ENCODE data around the gene DLG5.

DLG5 gene

DNA sequence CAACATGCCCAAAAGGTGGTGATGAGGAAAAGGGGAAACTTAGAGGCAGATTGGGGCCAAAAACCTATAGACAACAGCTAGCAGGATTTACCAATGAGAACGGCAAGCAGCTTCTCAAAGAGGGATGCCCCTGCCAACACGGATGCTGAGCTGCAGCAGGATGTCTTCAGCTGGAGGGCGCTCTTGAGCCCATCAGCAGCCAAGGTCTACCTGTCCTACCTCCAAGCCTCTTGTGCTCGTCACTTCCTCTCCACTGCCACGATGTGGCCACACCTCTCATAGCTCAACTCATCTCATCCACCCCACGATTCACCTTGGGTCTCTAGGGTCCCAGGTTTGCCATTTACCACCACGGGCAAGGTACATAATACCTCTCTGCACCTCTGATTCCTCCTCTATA, 36.5 kb downstream of the DLG5 start:
- no peak for DNase-seq

DNA sequence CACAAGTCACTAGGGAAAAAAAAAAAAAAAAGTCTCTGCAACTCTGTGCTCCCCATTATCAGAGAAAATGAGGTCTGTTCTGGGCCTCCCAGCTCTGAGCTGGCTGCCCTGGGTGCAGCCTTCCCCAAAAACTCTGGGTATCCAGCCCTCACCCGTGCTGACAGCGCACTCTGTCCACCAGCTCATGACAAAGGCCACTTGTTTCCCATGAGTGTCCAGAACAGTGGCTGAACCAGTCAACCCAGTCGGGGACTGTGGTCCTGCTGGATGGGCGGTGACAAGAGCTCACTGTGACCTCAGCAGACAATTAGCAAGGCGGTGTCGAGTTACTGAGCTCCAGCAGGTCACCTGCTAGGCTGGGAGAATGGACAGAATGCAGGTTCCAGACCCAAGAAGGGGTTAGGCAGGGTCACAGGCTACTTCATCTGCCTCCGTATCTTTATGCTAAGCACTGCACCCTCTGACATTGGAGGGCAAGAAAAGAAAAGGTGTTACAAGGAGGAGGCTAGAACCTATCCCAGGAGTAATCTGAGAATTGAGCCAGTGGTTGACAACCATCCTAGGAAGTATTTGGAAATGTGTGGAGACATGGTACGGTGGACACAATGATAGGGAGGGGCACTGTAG, 37.2 kb downstream of the DLG5 start:
- no peak for DNase-seq

DNA sequence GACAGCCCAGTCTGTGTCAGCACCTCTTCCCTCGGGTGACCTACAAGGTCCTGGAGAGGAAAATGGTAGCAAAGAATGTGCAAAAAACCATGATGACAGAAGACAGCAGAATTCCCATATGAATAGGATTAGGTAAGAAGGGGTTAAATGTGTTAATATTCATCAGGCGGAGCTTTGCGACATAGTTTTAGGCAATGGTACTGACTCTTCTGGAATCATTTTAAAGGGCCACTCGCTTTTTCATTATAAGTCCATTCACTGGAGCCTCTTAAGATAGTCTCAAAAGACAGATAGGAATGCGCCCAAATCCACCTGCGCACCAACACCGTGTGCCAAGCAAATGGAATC, 38.2 kb downstream of the DLG5 start:
- DNase-seq: no peak

DNA sequence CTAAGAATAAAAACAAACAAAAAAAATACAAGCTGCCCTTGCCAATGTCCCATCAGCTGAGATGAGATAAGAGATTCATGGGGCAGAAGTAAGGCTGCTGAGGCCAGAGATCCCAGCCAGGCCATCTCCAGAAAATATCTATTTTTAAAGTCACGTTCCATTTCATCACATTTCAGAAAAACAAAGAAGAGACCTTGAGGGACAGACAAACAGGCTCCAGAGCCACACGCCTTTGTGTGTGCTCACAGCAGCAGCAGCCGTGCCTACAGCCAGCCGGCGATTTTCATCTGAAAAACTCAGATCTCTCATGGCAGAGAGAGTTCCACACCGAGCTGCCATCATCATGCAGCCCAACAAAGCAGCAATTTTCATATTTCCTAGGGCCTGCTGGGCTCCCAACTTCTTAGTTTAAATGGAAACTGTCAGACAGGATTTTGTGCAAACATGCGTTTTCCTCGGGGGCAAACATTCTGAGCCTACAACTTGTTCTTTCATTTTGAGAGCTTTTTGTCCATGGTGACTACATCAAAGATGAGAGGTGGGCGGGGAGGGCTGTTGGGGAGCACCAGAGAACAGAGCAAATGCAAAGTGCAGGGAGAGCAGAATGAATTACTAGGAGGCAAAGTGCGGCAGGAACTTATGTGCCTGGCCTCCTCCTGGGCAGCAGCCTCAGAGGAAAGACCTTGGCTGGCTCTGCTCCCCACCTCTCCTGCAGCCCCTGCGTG, 38.8 kb downstream of the DLG5 start:
- DNase-seq: no peak

DNA sequence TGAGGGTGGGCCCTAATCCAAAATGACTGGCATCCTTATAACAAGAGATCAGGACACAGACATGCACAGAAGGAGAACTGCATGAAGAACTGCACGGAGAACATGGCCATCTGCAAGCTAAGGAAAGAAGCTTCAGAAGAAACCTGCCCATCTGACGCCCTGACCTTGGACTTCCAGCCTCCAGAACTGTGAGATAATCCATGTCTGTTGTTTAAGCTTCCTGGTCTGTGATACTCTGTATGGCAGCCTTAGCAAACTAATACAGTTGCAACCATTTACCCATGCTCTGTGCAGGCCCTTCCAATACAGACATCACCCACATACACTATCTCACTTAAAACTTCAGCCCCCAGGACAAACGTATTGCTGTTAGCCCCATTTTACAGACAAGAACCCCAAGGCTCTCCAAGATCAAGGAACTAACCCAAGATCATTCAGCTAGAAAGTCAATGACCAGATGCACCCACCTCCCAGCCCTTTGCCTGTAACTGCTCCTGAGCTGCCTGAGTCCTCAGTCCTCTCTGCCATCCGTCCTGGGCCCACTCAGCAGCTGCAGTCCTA, 39.7 kb downstream of the DLG5 start:
- no peak for DNase-seq

DNA sequence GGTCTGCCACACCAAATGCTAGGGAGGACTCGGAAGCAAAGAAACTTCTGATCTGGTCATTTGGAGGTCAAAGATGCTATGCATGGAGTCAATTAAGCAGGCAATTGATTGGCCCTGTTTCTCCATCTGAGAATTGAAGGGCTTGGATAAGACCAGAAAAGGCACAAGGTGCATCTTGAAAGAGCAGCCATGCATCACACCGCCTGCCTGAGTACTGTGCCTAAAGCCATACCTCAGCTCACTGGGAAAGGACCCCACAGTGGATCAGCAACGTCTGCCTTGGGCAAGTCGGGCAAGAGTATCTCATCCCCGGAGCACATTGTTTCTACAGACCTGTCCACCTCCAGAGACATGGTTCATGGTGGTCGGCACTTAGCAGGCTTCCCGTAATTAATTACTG, 42.4 kb downstream of the DLG5 start:
- DNase-seq: no peak

DNA sequence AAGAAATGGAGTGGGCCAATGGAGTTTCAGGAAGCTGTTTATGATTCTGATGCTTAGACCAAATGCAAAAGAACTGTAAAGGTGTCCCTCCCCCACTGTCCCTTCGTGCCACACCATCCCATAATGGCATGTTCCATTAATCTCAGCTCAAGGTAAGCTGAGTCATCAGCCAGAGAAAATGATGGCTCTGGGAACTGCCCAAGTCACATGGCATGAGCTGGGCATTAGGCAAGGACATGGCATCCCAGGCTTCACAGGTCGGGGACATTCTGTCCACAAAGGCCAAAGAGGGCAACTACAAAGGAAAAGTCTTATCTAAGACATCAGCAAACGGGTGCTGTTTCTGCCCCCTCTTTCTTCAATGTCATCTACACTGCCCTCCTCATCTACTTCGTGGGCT, 44.9 kb downstream of the DLG5 start:
- no peak for DNase-seq

DNA sequence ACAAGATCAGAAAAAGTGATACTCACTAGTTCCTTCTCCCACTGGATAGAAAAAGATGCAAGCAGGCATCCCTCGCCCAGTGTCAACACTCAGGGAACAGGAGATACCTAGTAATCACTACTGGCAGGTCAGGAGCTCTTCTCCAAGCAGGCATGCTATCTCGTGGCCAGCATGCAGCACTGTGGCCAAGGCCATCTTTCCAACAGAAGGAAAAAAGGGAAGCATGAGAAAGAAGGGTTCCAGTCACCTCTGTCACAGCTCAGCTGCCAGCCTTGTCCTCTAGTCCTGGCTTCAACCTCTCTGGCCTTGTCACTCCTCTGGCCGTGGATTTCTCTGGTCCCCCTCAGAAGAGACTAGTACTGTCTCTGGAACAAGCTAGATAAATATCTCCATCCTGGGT, 45.3 kb downstream of the DLG5 start:
- no peak for DNase-seq

DNA sequence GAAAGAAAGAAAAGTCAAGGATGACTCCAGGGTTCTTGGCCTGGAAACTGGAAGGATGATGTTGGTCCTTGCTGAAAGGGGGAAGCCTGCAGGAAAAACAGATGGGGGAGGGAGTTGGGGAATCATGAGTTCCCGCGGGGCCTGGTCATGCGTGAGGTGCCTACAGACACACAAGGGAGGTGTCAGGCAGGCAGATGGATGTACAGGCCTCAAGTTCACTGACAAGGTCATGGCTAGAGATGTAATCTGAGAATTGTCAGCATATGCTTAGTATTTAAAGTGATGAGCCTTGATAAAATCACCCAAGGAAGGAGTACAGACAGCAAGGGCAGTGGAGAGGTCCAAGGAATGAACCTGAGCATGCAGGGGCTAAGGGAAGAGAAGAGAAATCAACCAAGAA, 46.8 kb downstream of the DLG5 start:
- no peak for DNase-seq

DNA sequence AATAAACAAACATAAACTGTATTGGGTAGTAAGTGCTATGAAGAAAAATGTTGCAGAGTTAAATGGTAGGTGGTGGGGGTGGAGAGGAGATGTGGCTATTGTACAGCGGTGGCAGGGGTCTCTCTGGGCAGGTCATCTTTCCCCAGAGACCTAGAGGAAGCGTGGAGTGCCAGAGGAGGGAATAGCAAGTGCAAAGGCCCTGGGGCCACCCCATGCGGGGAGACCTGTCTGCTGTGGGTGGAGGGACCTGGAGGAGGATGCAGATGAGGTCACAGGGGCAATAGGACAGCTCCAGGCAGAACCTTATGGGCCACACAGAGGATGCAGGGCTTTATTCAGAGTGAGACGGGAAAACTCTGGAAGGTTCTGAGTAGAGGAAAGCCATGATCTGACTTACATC, 47.5 kb downstream of the DLG5 start:
- DNase-seq: no peak

DNA sequence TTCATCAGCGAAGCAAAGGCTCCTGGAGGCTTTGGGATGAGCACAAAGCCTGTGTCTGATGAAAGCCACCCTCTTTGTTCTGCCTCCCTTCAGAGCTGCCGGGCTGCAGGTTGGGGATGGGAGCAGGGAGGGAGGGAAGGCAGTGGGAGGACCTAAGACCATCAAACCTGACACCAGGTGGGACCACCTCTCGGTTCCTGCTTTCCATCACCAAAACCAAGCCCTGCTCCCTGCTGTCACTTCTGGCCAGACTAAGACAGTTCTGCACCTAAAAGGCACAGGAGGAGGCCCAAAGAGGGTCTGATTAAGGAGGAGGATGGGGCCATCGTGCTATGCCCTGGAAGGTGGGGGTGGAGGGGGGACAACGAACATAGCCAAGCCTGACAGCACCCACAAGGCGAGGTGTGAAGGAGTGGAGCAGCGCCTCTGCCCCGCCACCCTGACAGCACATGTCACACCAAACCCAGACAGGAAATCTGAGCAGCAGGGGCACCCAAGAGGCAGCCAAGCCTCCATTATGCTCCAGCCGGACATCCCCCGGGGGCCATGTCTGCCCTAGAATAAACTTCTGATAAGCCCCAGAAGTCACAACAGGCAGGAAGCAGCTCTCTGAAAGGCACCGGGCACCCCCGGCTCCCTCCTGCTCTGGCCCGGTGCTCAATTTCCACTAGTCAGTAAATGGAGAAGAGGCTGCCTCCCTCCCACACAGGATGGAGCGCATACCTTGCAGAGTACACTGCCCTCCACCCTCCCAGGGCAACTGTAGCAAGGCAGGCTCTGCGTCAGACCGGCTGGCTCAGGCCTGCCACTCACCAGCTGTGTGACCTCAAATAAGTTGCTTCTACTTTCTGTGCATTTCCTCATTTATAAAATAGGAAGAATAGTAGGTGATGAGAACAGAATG, 48.9 kb downstream of the DLG5 start:
- peak; percentile 9 for DNase-seq

DNA sequence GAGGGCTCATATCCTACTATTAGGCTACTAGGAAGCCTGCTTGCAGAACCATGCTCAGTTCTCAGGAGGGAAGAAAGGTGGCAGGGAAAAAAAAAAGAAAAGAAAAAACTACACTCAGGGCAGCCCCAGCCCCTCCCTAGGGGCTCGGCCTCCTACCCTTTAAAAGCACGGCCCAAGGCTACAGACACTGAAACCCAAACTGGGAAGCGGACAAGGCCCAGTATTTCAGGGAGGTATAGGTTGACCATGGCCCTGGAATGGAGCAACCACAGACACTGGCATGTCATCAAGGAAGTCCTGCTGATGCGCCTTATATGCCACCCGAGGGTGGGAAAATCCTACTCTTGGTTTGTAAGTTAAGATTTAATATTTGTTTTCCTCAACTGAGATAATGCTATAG, 50.8 kb downstream of the DLG5 start:
- DNase-seq: no peak

DNA sequence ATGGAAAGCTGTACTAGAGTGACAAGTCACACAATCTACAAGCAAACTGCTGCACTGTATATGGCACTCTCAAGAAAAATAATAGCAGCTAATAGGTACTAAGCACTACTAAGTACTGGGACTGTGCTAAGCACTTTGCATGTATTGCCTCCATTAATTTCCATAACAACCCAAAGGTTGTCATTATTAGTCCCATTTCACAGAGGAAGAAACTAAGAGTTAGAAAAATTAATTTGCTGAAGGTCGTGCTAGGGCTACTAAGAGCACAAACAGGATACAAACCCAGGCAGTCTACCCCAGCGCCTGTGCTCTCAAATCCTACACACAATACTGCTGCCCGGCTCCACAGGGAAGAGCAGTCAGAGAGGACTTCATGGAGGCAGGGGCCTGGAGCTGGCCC, 51.7 kb downstream of the DLG5 start:
- DNase-seq: no peak

DNA sequence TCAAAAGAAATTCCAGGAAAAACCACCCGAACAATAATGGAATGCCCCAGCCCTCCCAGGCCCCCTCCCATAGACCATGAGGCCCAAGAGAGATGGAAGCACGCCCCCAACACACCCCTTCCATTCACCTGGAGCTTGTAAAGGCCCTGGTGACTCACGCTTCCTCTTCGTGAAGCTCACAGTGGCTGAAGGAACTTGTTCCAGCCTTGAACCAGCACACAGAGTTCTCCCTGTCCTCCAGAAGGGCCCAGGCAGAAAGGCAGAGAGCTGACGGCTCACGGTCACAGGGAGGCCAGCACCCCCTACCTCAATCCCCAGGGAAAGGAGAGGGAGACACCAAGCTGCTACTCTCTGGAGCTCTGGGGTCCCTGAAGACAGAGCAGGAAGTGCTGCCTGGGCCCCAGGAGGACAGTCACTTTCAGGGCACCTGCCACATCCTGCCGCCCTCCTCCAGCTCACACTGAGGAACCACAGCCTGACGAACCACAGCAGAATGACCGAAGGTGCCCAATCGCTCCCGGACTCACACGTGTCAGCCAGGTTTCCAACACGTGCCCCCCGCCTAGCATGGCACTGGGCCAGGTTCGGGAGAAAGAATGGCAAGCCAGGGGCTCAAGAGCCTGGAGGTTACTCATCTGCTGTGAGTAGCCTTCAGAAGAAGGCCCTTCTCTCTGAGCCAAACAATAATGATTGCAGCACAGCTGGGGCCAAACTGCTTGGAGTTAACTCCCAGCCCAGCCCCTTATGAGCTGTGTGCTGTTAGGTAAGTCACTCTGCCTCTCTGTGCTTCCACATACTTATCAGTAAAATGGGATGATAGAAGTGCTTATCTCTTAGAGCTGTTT, 52.8 kb downstream of the DLG5 start:
- DNase-seq: no peak

DNA sequence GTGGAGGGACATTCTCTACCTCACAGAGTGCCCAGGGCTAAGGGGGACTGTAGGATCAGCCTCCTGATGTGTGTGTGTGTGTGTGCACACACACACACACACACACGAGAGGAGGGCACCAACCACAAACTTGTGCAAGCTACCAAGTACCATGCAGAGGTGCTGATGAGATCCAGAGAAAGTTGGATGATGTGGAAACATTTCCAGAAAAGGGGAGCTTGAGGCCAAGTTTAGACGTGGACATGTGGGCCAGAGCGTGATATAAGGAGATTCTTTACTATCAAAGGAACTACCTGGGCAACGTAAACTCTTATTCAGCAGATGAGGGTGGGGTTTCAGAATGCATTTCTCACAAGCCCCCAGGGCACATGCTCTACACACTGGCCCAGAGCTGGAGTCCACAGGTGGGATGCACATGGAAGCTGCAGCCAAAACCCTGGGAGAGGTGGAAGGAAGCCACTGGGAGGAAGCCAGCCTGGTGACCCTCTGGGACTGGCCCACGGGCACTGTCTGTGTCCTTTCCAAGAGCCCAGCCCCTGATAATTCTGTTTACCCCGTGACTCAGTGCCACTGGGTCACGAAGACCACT, 53.5 kb downstream of the DLG5 start:
- DNase-seq: no peak

DNA sequence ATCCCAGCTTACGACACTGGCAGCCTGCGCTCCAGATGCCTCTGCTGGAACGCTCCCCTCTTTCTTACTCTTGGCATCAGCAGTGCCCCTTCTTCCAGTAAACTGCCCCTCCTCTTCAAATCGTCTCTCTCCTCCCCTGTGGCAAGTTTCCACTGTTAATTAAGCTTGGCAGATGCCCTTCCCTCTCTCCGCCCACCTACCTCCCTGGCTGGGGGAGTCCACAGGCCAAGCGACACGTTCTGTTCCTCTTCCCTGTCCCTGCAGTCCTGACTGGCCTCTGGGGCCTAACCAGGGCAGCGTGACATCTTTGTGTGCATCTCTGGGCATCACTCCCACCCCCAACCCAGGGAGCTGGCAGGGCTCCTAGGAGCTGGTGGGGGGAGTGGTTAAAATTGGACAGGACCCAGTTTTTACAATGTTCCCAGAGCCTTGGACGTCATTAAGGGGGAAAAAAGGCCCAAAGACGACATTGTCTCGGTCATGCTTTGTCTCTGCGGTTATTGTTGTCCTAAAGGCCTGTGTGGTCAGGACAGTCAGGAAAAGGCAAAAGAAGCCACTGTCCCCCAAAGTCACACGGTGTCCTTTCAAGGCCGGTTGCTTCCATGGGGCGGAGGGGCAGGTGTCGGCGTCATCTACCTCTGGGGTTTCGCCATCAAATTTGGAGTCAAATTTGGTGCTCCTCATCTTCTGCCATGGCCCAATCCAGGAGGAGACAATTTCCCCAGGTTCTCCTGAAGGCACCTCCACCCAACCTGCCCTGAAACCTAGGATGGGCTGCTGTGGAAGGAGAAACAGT, 54.2 kb downstream of the DLG5 start:
- no peak for DNase-seq

DNA sequence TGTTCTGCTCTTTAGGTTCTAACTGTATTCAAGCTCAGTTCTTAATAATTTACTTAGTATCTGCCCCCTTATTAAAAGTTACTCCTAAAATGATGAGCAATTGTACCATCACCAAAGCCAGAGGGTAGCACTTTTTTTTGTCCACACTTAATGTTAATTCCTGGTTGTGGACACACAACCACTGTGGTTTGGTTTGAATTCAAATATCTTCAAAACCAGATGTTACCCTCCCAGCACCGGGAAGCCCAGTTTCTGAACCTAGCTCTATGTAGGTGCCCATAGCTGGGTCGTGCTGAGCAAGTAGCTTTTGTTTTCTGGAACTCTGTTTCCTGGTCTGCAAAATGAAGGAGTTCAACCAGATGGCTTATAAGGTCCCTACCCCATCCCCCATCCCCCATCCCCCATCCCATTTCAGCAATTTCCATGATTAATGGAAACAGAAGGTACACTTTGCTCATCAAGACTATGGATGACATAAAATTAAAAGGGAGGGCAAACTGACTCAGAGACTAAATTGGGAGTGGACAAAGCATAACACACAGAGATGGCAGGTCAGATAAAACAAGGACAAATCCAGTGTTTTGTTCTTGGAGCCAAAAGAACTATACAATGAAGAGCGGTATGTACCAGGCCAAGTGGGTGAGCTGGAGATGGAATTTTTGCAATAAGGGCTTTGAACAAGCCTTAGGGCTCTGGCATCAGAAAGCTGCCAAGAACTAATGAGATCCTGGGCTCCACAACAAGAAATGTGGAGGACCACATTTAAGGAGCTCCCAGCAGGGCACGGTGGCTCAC, 56.7 kb downstream of the DLG5 start:
- DNase-seq: no peak

DNA sequence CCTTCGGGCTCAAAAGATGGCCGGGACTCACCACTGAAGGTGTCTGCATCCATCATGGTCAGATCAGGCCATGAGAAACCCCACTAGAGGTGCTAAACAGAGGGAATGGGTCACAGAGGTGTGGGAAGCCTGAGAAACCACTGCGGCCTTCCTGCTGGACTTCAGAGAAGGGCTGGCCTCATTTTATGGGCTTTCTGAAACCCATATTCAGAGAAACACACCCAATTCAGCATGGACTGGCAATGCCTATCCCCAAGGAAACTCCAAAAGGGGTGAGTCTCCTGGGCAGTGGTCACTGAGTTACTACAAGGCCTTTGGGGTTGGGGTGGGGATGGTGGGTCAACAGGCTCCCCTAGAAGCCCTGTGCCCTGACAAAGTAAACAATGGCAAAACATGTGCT, 58.0 kb downstream of the DLG5 start:
- DNase-seq: no peak

DNA sequence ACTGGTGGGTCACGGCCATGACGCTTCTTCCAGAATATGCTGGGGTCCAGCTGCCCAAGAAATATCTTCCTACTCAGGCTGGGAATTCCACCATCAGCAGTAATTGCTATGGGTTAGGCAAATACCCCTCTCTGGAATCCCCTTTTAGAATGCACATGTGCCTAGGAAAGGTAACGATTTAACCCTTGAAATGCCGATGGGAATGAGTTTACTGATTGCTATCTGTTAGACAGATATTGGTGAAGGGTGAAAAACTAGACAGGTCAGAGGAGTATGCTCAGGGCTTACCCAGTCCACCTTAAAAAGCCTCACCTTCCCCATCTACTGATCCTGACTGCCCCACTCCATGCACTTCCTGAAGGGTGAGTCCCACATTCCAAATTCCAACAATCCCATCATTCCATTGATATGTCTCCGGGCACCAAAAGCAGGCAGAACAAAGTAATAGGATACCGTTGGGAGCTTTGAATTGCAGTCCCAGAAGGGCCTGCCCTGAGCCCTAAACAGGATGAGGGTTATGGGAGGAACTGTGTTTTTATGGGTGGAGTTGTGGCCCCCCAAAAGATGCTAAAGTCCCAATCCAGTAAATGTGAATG, 59.3 kb downstream of the DLG5 start:
- no peak for DNase-seq

DNA sequence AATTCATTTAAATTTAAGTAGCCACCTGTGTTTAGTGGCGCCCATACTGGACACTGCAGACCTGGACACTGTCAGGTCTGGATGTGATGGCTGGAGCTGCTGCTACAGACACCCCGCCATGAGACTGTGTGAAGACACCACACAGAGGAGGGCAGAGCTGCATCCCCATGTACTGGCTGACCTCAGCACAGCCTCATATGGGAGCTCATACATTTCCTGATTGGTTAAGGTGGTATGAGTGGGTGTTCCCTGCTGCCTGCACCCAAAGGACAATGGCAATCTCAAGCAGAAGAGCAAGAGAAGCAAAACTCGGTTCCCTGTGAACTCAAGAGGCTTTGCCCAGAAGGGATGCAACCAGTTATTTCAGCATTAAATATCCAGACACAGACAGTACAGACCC, 60.0 kb downstream of the DLG5 start:
- DNase-seq: no peak
